Occipital lobe (tissue), 2 donors: ENCODE data around the gene CNGA3. TPM values are rescaled to one million over a fixed set of nuclear protein-coding genes. Genes with fewer than 3 reads are reported as not detected.
"Not testable (repeated sequence)": the region's sequence is repeated elsewhere in the genome, so short reads cannot be mapped to it uniquely, and the experiment has no call there.

Experiments
- DNase-seq: peaks from one replicate; lab custom pipeline; 2025; lab: John Stamatoyannopoulos, UW
- total RNA-seq: library from RNA; depleted of rRNA; stranded (reverse); fragments of >200 nt; gene quantifications from one replicate; pipeline ENCODE4 v1.2.3, GENCODE V29; 2014

CNGA3 gene
- total RNA-seq: 4.4 TPM

DNA sequence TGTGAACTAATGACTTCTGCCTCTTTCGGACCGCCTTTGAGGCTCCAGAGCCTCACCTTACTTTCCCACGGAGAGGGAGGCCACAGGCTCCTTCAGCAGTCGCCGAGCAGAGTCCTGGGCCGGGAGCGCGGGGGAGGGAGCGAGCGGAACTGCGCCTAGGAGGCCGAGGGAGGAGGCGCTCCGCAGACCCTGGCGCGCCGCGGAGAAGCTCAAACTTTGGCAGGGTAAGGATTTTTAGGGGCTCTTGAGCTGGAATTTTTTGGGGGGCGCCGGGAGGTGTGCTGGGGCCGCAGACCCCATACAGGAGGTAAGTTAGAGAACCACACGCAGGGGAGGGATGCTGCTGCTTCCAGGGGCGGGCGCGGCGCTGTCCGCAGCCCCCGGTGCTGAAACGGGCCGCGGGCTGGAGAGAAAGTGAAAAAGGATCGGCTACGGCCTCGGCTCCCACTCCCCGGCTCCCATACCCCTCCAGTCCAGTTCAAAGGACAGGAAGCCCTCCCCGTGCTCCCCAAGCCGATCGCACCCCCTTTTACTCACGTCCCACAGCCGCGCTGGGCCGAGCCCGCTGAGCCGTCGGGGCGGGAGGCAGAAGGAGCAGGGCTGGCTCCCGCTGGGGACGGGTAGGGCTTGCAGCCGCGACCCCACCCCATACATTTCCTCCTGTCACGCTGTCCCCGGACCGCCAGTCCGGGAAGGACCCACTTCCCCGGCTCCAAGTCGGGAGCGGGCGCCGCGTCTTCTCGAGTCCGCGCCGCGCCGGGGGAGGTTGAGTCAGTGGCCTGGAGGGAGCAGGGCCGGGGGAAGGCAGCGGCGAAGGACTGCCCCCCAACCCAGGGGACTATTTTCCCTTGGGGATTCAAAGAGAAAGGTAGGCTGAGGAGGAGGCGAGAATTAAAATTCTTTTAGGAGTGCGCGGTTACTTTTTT is at the start of gene CNGA3:
TSS of gene CNGA3 (plus strand) at position 146 of the 926 bp plus-strand sequence. CDS start 23,520 bp downstream, outside the sequence.
- DNase-seq: no peak

DNA sequence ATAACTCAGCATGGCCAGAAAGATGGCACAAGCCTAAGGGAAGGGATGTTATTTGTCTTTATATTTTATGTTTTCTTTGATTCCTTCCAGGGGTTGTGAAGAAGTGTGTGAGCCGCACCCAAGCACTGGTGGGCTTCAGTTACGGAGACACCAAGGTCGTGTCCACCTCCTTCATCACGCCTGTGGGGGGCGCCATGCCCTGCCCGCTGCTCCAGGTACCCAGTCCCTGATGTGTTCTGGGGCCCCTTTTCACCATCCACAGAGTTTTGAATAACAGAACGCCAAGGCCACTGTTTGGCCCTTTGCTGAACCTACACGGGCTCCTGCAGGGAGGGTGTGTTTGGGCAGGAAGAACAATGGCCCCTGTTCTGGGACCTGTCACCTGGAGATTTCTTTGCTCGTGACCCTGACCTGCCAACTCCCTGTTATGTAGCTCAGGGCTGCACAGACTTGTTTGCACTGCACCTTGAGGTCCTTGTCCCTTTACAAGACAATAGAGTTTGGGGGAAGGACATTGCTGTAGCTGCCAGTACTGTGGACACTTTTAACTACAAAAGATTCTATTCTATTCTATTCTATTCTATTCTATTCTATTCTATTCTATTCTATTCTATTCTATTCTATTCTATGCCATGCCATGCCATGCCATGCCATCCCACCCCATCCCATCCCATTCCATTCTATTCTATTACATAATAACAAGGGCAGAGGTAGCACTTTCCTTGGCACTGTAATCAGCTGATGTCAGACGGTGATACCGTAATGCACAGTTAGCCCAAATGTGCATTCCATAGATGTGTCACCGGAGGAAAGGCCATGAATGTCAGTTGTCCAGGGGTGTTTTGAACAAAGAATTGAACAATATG is 48.2 kb upstream of the CNGA3 start:
- DNase-seq: no peak

DNA sequence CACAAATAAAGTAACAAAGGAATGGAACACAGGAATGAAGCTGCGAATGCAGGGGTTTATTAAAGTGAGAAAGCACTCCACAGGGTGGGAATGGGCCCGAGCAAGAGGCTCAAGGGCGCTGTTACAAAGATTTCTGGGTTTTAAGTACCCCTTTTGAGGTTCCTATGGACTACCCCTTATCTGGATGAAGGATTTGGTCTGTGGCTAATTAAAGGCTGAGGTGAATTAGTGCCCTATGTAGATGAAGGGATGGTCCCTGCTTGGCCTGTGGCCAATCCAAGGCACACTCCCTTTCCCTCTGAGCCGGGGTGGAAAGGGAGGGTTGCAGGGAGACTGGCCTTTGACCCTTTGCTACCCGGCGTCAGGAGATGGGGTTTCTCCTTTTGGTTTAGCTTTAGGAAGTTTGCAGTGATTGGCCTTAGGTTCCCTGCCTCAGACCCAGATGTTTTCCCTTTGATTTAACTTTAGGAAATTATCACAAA is 47.5 kb upstream of the CNGA3 start:
- no peak for DNase-seq

DNA sequence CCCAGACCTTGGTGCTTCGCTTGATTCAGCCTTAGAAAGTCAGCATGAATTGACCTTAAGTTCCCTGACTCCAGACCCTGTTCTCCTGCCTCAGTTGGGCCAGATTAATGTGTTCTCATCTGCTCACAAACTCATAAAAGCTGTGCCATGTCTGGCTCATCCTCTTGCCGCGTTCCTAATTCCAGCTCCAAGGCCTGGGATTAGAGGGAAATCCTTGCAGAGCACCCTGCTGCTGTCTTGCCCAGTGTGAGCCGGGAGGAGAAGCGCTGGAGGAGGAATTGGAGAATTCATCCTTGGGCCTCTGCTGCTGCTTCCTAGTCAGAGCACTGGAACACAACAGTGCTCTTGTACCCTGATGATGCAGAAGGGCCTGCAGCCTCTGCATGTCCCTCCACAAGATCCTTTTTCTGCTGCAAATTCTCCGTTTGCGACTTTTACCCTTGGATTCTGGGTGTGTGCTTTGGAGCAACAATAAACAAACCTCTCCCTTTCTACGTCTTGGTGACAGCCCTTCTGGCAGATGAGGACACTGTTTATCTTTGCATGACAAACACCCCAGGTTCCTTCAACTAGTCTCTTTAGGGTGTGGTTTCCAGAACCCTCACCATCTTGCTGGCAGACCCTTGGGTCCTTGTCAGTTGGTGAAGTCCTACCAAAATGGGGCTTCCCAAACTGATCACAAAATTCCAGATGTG is 46.9 kb upstream of the CNGA3 start:
- DNase-seq: no peak

DNA sequence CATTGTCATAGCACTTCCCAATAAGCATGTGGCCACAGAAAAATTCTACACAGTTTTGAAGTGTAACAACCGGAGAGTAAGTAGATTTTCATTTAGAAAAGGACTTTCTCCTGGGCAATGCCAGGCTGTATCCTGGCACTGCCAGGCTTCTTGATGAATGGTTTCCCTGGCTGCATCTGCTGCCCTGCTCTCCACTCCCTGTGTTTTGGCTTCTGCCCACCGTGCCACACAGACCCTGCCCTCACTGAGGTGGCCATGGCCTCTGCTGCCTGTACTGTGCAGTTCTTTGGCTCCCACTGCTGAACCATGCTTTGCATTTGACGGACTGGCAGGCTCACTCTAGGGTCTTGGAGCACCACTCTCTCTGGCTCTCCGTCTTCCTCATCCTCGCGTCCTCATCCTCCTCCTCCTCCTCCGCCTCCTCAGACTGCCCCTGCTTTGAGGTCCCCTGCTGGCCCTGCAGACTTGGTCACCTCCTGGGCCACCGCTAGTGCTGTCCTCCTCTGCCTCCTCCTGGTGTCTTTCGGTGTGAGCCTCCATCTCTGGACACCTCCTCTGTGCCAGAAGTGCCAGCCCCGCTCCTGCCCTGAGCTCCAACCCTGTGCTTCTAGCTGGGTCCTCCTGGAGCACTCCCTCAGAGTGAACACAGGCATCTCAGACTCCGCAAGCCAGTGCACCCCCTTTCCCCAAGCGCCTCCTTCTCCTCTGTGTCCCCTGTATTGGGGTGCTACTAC is 45.9 kb upstream of the CNGA3 start:
- DNase-seq: no peak

DNA sequence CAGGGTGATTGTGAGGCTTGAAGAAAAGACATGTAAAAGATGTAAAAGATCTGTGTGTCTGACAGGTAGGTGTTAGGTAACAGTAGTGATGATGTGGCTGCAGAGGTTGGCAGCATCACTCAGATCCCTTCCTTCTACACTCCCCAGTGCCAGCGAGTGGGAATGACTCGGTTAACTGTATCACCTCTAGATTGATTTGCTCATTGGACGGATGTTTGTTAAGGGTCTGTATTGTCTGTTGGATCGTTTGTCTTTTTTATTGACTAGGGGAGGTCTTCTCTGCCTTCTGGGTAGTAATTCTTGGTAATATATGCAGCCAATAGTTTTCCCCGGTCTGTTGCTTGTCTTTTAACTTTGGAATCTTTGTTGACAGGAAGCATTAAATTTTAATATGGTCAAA is 44.8 kb upstream of the CNGA3 start:
- DNase-seq: no peak

DNA sequence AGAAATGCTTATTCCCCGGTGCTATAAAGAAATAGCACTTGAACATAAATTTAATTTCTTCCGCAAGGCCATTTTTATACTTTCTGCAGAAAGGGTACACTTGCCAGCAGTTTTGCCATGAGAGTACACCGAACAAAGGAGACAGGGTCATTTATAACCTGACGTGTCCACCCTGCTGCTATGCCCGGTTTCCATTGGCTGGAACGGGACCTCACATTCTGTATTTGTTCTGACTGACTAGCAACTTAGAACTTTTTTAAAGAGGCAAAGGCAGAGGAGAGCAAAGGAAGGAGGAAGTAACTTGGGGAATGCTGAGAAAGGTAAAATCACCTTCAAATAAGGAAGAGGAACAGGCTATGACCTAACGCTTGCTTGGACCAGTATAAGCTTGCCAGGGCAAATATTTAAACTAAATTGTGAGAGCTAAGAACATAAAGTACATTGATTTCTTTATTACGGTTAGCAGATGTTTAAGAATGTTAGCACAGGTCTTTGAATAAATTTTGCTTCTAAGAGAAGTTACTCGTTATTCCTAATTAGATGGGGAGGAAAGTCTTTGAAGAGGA is 39.0 kb upstream of the CNGA3 start:
- not testable (repeated sequence) for DNase-seq

DNA sequence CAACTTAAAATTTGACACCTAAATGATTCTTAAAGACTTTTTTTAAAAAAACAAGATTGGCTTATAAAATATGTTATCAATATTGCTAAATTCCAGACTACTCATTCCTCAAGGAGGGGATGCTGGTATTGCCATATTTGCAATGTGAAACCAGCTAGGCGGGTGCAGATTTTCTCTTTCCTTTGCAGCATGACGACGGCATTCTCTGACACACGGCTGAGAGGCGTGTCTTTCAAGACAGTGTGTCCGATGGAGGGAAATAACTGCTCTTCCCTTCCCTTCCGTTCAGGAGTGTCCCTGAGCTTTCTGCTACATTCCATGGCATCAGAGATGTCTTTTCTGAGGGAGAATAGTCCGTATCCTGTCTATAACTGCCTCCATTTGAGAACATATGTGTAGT is 38.2 kb upstream of the CNGA3 start:
- no peak for DNase-seq

DNA sequence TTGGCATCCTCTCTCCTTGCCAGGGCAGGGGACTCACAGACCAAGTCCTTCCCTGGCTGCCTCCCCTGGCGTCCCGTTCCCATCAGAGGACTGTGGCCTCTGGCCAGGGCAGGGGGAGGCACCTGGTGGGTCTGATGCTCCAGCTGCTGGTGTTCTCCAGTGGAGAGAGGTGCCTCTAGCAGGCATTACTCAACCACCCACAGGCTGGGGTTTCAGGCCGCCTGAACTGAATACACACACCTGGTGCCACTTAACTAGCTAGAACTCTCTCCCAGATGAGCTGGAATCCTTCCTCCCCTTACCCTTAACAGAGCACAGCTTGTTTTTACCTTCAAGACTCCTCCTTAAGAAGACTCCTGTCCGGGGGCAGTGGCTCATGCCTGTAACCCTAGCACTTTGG is 37.7 kb upstream of the CNGA3 start:
- no peak for DNase-seq

DNA sequence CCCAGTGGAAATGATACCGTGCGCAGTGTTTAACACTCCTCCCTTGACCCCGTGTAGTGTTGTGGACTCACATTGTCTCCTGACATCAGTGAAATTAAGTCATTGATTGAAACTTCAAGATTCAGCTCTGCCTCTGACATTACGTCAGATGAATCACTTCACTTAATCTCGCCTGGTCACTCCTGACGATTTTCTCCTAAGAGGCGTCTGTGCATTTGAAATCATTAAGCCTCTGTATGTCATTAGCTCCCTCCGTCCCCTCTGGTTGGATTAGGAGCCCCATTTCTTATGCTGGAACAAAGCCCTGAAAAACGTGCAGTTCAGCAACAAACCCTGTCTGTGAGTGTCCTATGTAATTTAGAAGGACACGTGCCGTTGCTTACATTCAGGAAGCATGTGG is 36.7 kb upstream of the CNGA3 start:
- DNase-seq: no peak

DNA sequence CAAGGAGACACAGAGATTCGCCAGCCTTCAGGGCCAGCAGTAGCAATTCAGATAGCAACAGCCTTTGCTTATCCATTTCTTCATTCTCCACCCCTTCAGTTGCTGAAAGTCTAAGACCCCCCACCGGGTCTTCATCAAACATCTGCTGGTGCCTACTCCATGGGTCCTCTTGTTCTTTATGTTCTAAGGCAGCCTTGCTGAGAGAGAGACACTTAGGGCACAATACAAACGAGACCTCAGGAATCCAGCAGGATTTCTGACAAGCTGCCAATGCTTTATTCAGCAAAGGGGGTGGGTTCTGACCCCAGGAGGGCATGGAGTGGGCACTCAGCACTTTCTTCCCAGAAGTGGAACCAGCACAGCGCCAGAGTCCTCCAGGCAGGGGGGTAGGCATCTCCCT is 36.2 kb upstream of the CNGA3 start:
- DNase-seq: no peak

DNA sequence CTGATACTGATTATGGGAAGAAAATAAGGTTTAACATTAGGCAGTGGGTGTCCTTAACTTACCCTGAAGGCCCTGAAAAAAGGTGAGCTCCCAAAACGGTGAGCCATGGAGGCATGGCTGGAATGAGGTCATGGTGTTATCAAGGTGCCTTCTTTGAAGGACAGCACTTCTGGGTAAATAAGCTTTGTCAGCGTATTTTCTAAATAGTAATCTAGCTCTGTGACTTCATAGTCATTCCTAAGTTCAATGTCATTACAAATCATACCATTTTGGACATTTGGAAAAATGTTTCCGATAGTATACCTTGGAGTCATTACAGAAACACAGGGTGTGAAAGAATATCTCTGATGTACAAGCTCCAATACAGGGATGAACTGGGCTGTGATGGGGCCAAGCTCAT is 35.2 kb upstream of the CNGA3 start:
- DNase-seq: no peak

DNA sequence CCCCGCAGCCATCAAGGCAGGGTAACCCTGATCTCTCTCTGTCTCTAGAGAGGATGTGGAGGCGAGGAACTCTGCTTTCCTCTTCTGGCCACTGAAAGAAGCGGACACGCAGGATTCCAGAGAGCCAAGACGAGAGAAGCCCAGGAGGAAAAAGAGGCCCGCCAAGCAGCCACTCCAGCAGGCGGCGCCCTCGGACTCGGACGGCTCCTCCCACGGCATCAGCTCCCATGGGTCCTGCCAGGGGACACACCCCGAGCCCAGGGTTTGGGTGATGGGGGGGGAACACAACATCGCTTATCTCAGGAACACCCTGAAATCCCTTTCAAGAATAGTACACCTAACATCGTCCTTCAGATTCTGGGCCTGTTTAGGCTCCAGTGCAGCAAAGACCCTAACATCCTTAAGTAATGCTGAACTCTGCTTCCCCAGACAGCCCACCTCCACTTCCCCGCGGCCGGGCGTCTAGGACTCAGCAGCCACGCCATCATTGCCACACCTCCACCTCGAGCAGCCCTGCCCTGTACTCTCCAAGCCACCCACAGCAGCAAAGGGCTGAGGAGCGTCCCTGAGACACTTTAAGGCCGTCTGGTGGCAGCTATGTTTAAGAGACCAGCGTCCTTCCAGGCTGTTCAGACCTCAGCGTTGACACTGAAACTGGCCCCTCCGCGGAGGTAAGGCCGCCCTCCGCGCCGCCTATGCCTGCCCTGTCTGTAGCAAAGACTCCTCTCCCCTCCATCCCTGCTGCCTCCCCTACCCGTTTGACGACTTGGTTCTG is 34.3 kb upstream of the CNGA3 start:
- no peak for DNase-seq

DNA sequence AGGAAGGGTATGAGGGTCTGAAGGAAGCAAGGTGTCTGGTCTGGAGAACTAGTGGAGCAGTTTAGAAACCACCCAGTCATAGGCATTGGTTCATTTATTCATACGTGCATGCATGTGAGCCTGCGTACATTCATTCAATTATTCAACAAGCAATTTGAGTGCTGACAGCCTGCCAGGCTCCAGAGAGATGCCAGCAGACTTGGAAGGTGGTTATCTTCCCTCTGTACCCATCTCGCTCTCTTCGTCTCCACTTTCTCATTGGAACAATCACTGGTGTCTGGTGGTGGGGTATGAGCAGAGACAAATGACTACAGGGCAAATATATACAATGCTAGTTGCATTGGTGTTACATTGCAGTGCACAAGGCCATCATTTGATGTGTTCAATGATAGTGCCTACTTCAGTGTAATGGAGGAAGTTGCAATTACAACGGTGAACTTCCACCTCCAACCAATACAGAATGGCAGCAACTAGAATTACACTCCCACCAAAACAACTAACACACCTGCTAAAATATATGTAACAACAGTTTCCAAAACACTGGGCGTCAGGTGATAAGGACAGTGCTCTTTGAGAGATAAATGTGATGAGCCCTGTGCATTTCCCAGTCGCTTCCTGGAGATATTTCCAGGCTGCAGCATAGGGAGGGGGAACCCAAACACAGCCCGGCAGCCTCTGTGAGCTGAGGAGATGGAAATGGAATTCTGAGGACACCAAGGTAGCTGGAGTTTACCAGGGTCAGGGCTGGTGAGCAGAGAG is 32.6 kb upstream of the CNGA3 start:
- no peak for DNase-seq

DNA sequence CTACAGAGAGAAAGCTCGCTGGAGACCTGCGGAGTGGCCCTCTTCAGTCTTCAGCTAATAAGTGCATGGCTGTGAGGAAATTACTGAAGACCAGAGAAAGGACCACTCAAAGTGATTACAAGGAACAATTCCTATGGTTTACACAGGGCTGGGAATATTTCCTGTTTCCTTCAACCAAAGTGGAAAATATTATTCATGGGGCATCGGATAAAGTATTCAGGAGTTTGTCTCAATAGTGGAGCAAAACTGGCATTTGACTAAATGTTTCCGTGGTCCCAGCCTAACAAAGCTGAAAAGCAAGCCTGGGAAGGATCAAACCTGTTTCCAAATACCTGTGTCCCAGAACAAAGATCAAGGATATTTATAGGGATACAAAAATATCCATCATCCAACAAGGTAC is 32.0 kb upstream of the CNGA3 start:
- DNase-seq: no peak

DNA sequence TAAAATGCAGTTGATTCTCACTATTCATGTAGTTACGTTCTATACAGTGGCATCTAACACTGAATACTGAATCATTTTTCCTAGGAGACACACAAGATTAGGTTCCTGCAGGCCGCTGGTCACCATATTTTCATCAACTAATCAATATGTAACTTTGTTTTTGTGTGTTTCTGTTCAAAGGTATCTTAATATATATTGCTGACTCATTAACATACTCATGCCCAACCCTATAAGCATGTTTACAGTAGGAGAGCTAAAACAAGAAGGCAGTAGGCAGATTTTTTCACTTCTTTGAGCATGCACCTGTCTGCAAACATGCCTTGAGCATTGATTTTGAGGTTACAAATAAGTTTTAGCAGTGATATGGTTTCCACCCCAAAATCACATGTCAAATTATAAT is 30.3 kb upstream of the CNGA3 start:
- DNase-seq: no peak

DNA sequence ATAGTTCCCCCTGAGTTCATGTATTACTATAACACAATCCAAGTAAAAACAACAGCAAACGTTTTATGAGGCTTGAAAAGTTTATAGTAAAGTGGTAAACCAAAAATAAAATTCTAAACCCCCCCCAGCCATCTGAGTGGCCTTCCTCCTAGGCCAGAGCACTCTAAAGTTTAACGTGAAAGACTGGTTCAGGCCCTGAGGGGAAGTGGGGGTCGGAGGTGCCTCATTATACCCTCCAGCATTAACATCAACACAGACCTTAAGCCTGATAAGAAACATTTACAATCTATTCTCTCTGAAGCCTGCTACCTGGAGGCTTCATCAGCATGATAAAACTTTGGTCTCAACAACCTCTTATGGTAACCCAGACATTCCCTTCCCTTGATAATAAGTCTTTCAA is 29.0 kb upstream of the CNGA3 start:
- no peak for DNase-seq

DNA sequence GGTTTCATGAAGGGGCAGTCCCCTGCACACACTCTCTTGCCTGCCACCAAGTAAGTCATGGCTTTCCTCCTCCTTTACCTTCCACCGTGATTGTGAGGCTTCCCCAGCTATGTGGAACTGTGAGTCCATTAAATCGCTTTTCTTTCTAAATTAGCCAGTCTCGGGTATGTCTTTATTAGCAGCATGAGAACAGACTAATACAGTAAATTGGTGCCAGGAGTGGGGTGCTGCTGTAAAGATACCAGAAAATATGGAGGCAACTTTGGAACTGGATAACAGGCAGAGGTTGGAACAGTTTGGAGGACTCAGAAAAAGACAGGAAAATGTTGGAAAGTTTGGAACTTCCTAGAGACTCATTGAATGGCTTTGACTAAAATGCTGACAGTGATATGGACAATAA is 26.1 kb upstream of the CNGA3 start:
- DNase-seq: not testable (repeated sequence)

DNA sequence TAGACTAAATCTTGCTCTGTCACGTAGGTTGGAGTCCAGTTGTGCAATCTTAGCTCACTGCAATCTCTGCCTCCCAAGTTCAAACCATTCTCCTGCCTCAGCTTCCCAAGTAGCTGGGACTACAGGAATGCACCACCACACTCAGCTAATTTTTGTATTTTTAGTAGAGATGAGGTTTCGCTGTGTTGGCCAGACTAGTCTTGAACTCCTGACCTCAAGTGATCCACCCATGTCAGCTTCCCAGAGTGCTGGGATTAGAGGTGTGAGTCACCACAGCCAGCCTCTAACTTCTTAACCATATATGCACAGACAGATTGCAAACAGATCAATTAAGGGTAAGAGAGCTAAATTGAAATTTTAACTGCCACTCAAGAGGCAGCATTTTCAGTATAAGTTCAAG is 22.1 kb upstream of the CNGA3 start:
- no peak for DNase-seq
